T-helper 17 cell (primary cell): Measurements from ENCODE around the gene PODNL1. TPM values are rescaled to one million over a fixed set of nuclear protein-coding genes. Genes with fewer than 3 reads are reported as not detected.
A peak's percentile ranks its signal among the peaks of the same experiment; 100 is the strongest.
"Not testable (repeated sequence)": the region's sequence is repeated elsewhere in the genome, so short reads cannot be mapped to it uniquely, and the experiment has no call there.

Experiments used
- ATAC-seq: fragments of 150-1000 bp; cut with Tn5 transposase; 2 replicates; pipeline ENCODE4 v1.10.0; 2021; ENCODE audit warnings: mild to moderate bottlenecking, moderate library complexity
- DNase-seq, 3 donors: peaks; one replicate each; pipeline versions ENCODE4 v3.0.0 to v3.0.0-alpha.2; 2020 to 2021
- H3K9me3 ChIP-seq: one replicate; pipeline ENCODE4 v1.7.0; 2013; ENCODE audit warnings: low read length, mild to moderate bottlenecking; ENCODE audit not compliant: control insufficient read depth, poor library complexity, severe bottlenecking
- H3K27ac Mint-ChIP-seq: one replicate; pipeline ENCODE4 v1.8.0; 2022; ENCODE audit warnings: mild to moderate bottlenecking, moderate library complexity, mixed read lengths
- H3K27me3 Mint-ChIP-seq: one replicate; pipeline ENCODE4 v1.8.0; 2022; ENCODE audit warnings: mixed read lengths
- H3K36me3 Mint-ChIP-seq: one replicate; pipeline ENCODE4 v1.8.0; 2022; ENCODE audit warnings: low read depth, mixed read lengths
- H3K4me1 Mint-ChIP-seq: one replicate; pipeline ENCODE4 v1.8.0; 2022; ENCODE audit warnings: mild to moderate bottlenecking, mixed read lengths
- H3K4me3 Mint-ChIP-seq: one replicate; pipeline ENCODE4 v1.8.0; 2022; ENCODE audit warnings: mild to moderate bottlenecking, moderate library complexity, mixed read lengths
- total RNA-seq, 4 donors: library from RNA in 2 of 4; stranded (reverse) in 2 of 4; gene quantifications; one replicate each; pipeline ENCODE4 v1.2.3 and lab custom pipeline; 2022 to 2026

Gene PODNL1
- total RNA-seq, 2 donors from 2014 or later, result 0.31 TPM; not detected in 1

GRCh38 chr19:13968383-13968935 is 30.2 kb upstream of the PODNL1 start:
- no peaks in the 10 kb centered on the region for H3K27me3 Mint-ChIP-seq
- ATAC-seq (no peak), DNase-seq (no peak)
- H3K4me1 Mint-ChIP-seq, result peaks cover 2% of the 10 kb centered on the region
- H3K9me3 ChIP-seq, result no peaks in the 10 kb centered on the region
- H3K4me3 Mint-ChIP-seq, result no peak overlapping the region
- no peak overlapping the region for H3K27ac Mint-ChIP-seq
- H3K36me3 Mint-ChIP-seq, result peaks cover 4% of the 10 kb centered on the region

- not testable (repeated sequence) for ATAC-seq, H3K9me3 ChIP-seq, DNase-seq, H3K36me3 Mint-ChIP-seq, H3K4me3 Mint-ChIP-seq, H3K27ac Mint-ChIP-seq, H3K27me3 Mint-ChIP-seq, H3K4me1 Mint-ChIP-seq
Observed at GRCh38 chr19:13967206-13967605, 29.0 kb upstream of the PODNL1 start.

GRCh38 chr19:13966684-13967128 is 28.5 kb upstream of the PODNL1 start:
- H3K36me3 Mint-ChIP-seq, result peaks cover 4% of the 10 kb centered on the region
- DNase-seq (no peak), ATAC-seq (no peak)
- H3K27me3 Mint-ChIP-seq, result no peaks in the 10 kb centered on the region
- no peak overlapping the region for H3K27ac Mint-ChIP-seq
- H3K4me1 Mint-ChIP-seq, result peaks cover 2% of the 10 kb centered on the region
- no peak overlapping the region for H3K4me3 Mint-ChIP-seq
- no peaks in the 10 kb centered on the region for H3K9me3 ChIP-seq

- H3K4me1 Mint-ChIP-seq, result peaks cover 2% of the 10 kb centered on the region
- H3K27ac Mint-ChIP-seq, result no peak overlapping the region
- DNase-seq, result no peak
- no peaks in the 10 kb centered on the region for H3K9me3 ChIP-seq
- ATAC-seq, result no peak
- no peaks in the 10 kb centered on the region for H3K27me3 Mint-ChIP-seq
- peaks cover 4% of the 10 kb centered on the region for H3K36me3 Mint-ChIP-seq
- H3K4me3 Mint-ChIP-seq, result no peak overlapping the region
Observed at GRCh38 chr19:13965926-13966683, 27.9 kb upstream of the PODNL1 start.

GRCh38 chr19:13965377-13965896 is 27.2 kb upstream of the PODNL1 start:
- Mint-ChIP-seq H3K4me3 (no peak overlapping the region), H3K36me3 (peaks cover 4% of the 10 kb centered on the region), H3K27me3 (no peaks in the 10 kb centered on the region), H3K4me1 (peaks cover 2% of the 10 kb centered on the region), H3K27ac (no peak overlapping the region)
- no peaks in the 10 kb centered on the region for H3K9me3 ChIP-seq
- no peak for ATAC-seq
- no peak for DNase-seq

GRCh38 chr19:13964776-13965175 is 26.6 kb upstream of the PODNL1 start:
- ATAC-seq (no peak), DNase-seq (no peak)
- H3K9me3 ChIP-seq, result no peaks in the 10 kb centered on the region
- peaks cover 4% of the 10 kb centered on the region for H3K36me3 Mint-ChIP-seq
- H3K4me1 Mint-ChIP-seq, result peaks cover 2% of the 10 kb centered on the region
- no peaks in the 10 kb centered on the region for H3K27me3 Mint-ChIP-seq
- no peak overlapping the region for H3K27ac Mint-ChIP-seq
- no peak overlapping the region for H3K4me3 Mint-ChIP-seq

- ATAC-seq (no peak), DNase-seq (no peak)
- Mint-ChIP-seq H3K27ac (no peak overlapping the region), H3K4me1 (no peaks in the 10 kb centered on the region), H3K4me3 (no peak overlapping the region), H3K27me3 (no peaks in the 10 kb centered on the region), H3K36me3 (no peaks in the 10 kb centered on the region)
- H3K9me3 ChIP-seq, result no peaks in the 10 kb centered on the region
Observed at GRCh38 chr19:13963603-13964105, 25.4 kb upstream of the PODNL1 start.

- Mint-ChIP-seq H3K27ac (no peak overlapping the region), H3K4me1 (no peaks in the 10 kb centered on the region), H3K4me3 (no peak overlapping the region), H3K36me3 (no peaks in the 10 kb centered on the region), H3K27me3 (no peaks in the 10 kb centered on the region)
- ATAC-seq (no peak), DNase-seq (no peak)
- H3K9me3 ChIP-seq, result no peaks in the 10 kb centered on the region
Observed at GRCh38 chr19:13962699-13963602, 24.7 kb upstream of the PODNL1 start.

GRCh38 chr19:13961826-13962698 is 23.8 kb upstream of the PODNL1 start:
- Mint-ChIP-seq H3K4me3 (peak overlapping the region; percentile 49), H3K27me3 (no peaks in the 10 kb centered on the region), H3K36me3 (no peaks in the 10 kb centered on the region), H3K4me1 (no peaks in the 10 kb centered on the region), H3K27ac (no peak overlapping the region)
- DNase-seq (no peak), ATAC-seq (no peak)
- no peaks in the 10 kb centered on the region for H3K9me3 ChIP-seq

- H3K4me3 Mint-ChIP-seq, result peak overlapping the region; percentile 49
- peaks cover 2% of the 10 kb centered on the region for H3K4me1 Mint-ChIP-seq
- H3K9me3 ChIP-seq, result no peaks in the 10 kb centered on the region
- H3K36me3 Mint-ChIP-seq, result no peaks in the 10 kb centered on the region
- ATAC-seq, result no peak
- DNase-seq, result no peak
- H3K27me3 Mint-ChIP-seq, result no peaks in the 10 kb centered on the region
- peak overlapping the region; percentile 4 for H3K27ac Mint-ChIP-seq
Observed at GRCh38 chr19:13960863-13961784, 22.9 kb upstream of the PODNL1 start.

- Mint-ChIP-seq H3K36me3 (no peaks in the 10 kb centered on the region), H3K4me3 (no peak overlapping the region), H3K27ac (peak overlapping the region; percentile 4), H3K4me1 (peaks cover 2% of the 10 kb centered on the region), H3K27me3 (no peaks in the 10 kb centered on the region)
- DNase-seq (no peak), ATAC-seq (peak; percentile 49)
- no peaks in the 10 kb centered on the region for H3K9me3 ChIP-seq
Observed at GRCh38 chr19:13959962-13960862, 22.0 kb upstream of the PODNL1 start.
